Measurements from ENCODE around the gene CCDC110. TPM values are rescaled to one million over a fixed set of nuclear protein-coding genes. Genes with fewer than 3 reads are reported as not detected.

CCDC110 gene
- total and polyA plus RNA-seq, 9 of the 15 experiments (the other 6 are each of a cell fraction or from before 2014, with no cell fraction given) = 0.04 to 0.35 (median 0.07) TPM; not detected in 4

DNA sequence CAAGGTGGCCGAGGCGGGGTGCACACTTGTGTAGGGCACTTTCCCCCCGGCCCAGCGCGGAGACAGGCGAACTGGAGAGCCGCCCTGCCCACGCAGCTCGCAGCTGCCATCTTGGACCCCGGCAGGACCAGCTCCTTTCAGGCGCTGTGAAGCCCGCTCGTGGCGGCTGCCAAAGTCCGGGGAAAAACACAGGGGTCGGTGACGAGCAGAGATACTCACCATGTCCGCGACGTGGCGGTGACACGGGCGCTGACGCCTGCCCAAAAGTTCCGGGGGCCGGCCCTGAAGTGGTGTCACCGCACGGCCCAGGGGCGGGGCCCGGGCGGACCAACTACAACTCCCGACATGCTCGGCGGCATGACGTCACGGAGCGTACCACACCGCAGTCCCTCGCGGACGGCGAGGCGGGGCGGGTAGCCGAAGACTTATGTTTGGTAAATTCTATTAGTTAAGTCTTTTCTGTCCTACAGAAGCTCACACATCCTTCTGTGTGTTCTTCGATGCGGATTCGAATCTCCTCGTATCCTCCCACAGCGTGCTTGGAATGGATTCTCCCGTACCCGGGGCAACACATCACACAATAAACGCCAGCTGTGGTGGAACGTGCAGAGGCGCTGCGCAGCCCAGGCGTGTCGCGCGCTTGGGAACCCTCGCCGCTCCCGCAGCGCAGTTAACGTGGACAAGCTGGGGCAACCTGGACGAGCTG, 45.7 kb downstream of the CCDC110 start, which contains the start of gene UFSP2 (continued):
- TF ChIP-seq SMAD4 (CRISPR knock-in tag; conservative IDR thresholded peaks at IDR 0.05) (0 out of 2 replicates have a peak, but pooled peaks have one; percentile 47), RUNX1 (IDR thresholded peaks at IDR 0.05; ENCODE audit: low read depth) (no peak), ILF3 (IDR thresholded peaks at IDR 0.05; ENCODE audit: borderline replicate concordance) (peak; percentile 59; the same call in 1 of the 2 replicates), FOXJ3 (CRISPR knock-in tag; IDR thresholded peaks at IDR 0.05) (peak; percentile 98), DNMT1 (IDR thresholded peaks at IDR 0.05) (no peak), ZNF347 (CRISPR knock-in tag; IDR thresholded peaks at IDR 0.05; ENCODE audit: low read depth) (no peak), SP1 (CRISPR knock-in tag; IDR thresholded peaks at IDR 0.05) (peak; percentile 97), HDAC2 (IDR thresholded peaks at IDR 0.05) (no peak; the same call in 1 of the 2 replicates), HNRNPH1 (optimal IDR thresholded peaks at IDR 0.05; ENCODE audit: low read depth, low read length) (no peak), HSF4 (CRISPR knock-in tag; IDR thresholded peaks at IDR 0.05; ENCODE audit: borderline replicate concordance) (no peak), HNRNPLL (IDR thresholded peaks at IDR 0.05; ENCODE audit: low read depth, low read length, poor library complexity, severe bottlenecking) (peak; percentile 97), POLR3G (IDR thresholded peaks at IDR 0.05; ENCODE audit: extremely low read depth, insufficient read length, insufficient replicate concordance) (no peak), FOXA1 (IDR thresholded peaks at IDR 0.05; ENCODE audit: borderline replicate concordance) (no peak), POLR2A (conservative IDR thresholded peaks at IDR 0.05) (peak; percentile 75; the same call in 1 of the 2 replicates), TFAM (CRISPR knock-in tag; conservative IDR thresholded peaks at IDR 0.05) (no peak), TAF15 (IDR thresholded peaks at IDR 0.05; ENCODE audit: low read depth, low read length) (no peak), ZNF717 (CRISPR knock-in tag; IDR thresholded peaks at IDR 0.05) (no peak)
- TF ChIP-seq, protein P1, sequence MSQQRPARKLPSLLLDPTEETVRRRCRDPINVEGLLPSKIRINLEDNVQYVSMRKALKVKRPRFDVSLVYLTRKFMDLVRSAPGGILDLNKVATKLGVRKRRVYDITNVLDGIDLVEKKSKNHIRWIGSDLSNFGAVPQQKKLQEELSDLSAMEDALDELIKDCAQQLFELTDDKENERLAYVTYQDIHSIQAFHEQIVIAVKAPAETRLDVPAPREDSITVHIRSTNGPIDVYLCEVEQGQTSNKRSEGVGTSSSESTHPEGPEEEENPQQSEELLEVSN (IDR thresholded peaks at IDR 0.05; ENCODE audit: borderline replicate concordance in 1 of 2, extremely low read depth in 1 of 2, insufficient read depth in 1 of 2, insufficient read length in 1 of 2, low read depth in 1 of 2, low read length in 1 of 2, poor library complexity in 1 of 2, severe bottlenecking in 1 of 2) = peak; percentile 92 to 94
- TF ChIP-seq, protein P2, sequence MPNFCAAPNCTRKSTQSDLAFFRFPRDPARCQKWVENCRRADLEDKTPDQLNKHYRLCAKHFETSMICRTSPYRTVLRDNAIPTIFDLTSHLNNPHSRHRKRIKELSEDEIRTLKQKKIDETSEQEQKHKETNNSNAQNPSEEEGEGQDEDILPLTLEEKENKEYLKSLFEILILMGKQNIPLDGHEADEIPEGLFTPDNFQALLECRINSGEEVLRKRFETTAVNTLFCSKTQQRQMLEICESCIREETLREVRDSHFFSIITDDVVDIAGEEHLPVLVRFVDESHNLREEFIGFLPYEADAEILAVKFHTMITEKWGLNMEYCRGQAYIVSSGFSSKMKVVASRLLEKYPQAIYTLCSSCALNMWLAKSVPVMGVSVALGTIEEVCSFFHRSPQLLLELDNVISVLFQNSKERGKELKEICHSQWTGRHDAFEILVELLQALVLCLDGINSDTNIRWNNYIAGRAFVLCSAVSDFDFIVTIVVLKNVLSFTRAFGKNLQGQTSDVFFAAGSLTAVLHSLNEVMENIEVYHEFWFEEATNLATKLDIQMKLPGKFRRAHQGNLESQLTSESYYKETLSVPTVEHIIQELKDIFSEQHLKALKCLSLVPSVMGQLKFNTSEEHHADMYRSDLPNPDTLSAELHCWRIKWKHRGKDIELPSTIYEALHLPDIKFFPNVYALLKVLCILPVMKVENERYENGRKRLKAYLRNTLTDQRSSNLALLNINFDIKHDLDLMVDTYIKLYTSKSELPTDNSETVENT (CRISPR knock-in tag; IDR thresholded peaks at IDR 0.05) = 0 out of 2 replicates have a peak, but pooled peaks have one; percentile 29
- TF ChIP-seq, protein P3, sequence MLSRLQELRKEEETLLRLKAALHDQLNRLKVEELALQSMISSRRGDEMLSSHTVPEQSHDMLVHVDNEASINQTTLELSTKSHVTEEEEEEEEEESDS (CRISPR knock-in tag; IDR thresholded peaks at IDR 0.05) = no peak
- TF ChIP-seq, protein P4, sequence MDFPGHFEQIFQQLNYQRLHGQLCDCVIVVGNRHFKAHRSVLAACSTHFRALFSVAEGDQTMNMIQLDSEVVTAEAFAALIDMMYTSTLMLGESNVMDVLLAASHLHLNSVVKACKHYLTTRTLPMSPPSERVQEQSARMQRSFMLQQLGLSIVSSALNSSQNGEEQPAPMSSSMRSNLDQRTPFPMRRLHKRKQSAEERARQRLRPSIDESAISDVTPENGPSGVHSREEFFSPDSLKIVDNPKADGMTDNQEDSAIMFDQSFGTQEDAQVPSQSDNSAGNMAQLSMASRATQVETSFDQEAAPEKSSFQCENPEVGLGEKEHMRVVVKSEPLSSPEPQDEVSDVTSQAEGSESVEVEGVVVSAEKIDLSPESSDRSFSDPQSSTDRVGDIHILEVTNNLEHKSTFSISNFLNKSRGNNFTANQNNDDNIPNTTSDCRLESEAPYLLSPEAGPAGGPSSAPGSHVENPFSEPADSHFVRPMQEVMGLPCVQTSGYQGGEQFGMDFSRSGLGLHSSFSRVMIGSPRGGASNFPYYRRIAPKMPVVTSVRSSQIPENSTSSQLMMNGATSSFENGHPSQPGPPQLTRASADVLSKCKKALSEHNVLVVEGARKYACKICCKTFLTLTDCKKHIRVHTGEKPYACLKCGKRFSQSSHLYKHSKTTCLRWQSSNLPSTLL (IDR thresholded peaks at IDR 0.05) = no peak

Measured in K562 (cell line).